Ectodermal cell (in vitro differentiated cells): ENCODE results near the gene YDJC.

Experiments used
- H3K27ac ChIP-seq: 2 replicates; pipeline ENCODE4 v1.7.0; 2013; ENCODE audit warnings: mild to moderate bottlenecking, low read depth, low read length; ENCODE audit not compliant: insufficient read depth, poor library complexity, severe bottlenecking
- H3K27me3 ChIP-seq: 2 replicates; pipeline ENCODE4 v1.7.0; 2013; ENCODE audit warnings: mild to moderate bottlenecking, low read length; ENCODE audit not compliant: insufficient read depth, control insufficient read depth, poor library complexity, severe bottlenecking
- H3K36me3 ChIP-seq: one replicate; pipeline ENCODE4 v1.7.0; 2013; ENCODE audit warnings: low read length; ENCODE audit not compliant: control insufficient read depth, insufficient read depth
- H3K4me1 ChIP-seq: one replicate; pipeline ENCODE4 v1.7.0; 2013; ENCODE audit warnings: low read length; ENCODE audit not compliant: control insufficient read depth, insufficient read depth
- H3K4me3 ChIP-seq: 2 replicates; pipeline ENCODE4 v1.7.0; 2013; ENCODE audit warnings: low read depth, low read length, control low read depth; ENCODE audit not compliant: insufficient read depth
- H3K9me3 ChIP-seq: 2 replicates; pipeline ENCODE4 v1.7.0; 2013; ENCODE audit warnings: mild to moderate bottlenecking, low read length, moderate library complexity; ENCODE audit not compliant: control insufficient read depth
- WGBS, 2 experiments: methylation state at CpG; one replicate each; pipeline ENCODE4 v1.1.7; 2013; ENCODE audit warnings: missing lambda C conversion rate in 2 of 2; 5-methylcytosine and 5-hydroxymethylcytosine counted together

YDJC gene

GRCh38 chr22:21665047-21665851, 35.4 kb upstream of the YDJC start:
- no peaks in the 10 kb centered on the region for H3K36me3 ChIP-seq
- no peaks in the 10 kb centered on the region for H3K27me3 ChIP-seq
- H3K27ac ChIP-seq: no peak overlapping the region
- H3K4me1 ChIP-seq: no peaks in the 10 kb centered on the region
- WGBS, 2 experiments: 78 to 79% methylated on average over 26 of the region's 26 CpGs
- no peaks in the 10 kb centered on the region for H3K9me3 ChIP-seq
- H3K4me3 ChIP-seq: peak overlapping the region; percentile 89

- Histone ChIP-seq H3K4me1 (no peaks in the 10 kb centered on the region), H3K27ac (no peak overlapping the region), H3K4me3 (no peak overlapping the region), H3K9me3 (no peaks in the 10 kb centered on the region), H3K27me3 (no peaks in the 10 kb centered on the region), H3K36me3 (no peaks in the 10 kb centered on the region)
- 87 to 90% methylated on average over 2 of the region's 2 CpGs for WGBS, 2 experiments
Measured at GRCh38 chr22:21663738-21664137, 33.9 kb upstream of the YDJC start.

- Histone ChIP-seq H3K27ac (no peak overlapping the region), H3K27me3 (no peaks in the 10 kb centered on the region), H3K4me3 (no peak overlapping the region), H3K4me1 (peaks cover 6% of the 10 kb centered on the region), H3K36me3 (no peaks in the 10 kb centered on the region), H3K9me3 (no peaks in the 10 kb centered on the region)
- 91 to 94% methylated on average over 5 of the region's 5 CpGs for WGBS, 2 experiments
Measured at GRCh38 chr22:21661991-21662390, 32.2 kb upstream of the YDJC start.

- H3K4me3 ChIP-seq: no peak overlapping the region
- no peak overlapping the region for H3K27ac ChIP-seq
- H3K36me3 ChIP-seq: no peaks in the 10 kb centered on the region
- peaks cover 6% of the 10 kb centered on the region for H3K4me1 ChIP-seq
- H3K9me3 ChIP-seq: no peaks in the 10 kb centered on the region
- H3K27me3 ChIP-seq: no peaks in the 10 kb centered on the region
- WGBS, 2 experiments: 82 to 83% methylated on average over 7 of the region's 7 CpGs
Measured at GRCh38 chr22:21660904-21661303, 31.1 kb upstream of the YDJC start.

GRCh38 chr22:21659864-21660525, 30.2 kb upstream of the YDJC start:
- Histone ChIP-seq H3K27ac (no peak overlapping the region), H3K4me1 (peaks cover 6% of the 10 kb centered on the region), H3K36me3 (peaks cover 1% of the 10 kb centered on the region), H3K27me3 (no peaks in the 10 kb centered on the region), H3K4me3 (no peak overlapping the region), H3K9me3 (no peaks in the 10 kb centered on the region)
- 91 to 92% methylated on average over 7 of the region's 7 CpGs for WGBS, 2 experiments

GRCh38 chr22:21657360-21658032, 27.7 kb upstream of the YDJC start:
- H3K27ac ChIP-seq: peak overlapping the region; percentile 84

GRCh38 chr22:21657020-21657359, 27.2 kb upstream of the YDJC start:
- H3K9me3 ChIP-seq: no peaks in the 10 kb centered on the region
- peaks cover 16% of the 10 kb centered on the region for H3K36me3 ChIP-seq
- H3K27me3 ChIP-seq: no peaks in the 10 kb centered on the region
- peaks cover 11% of the 10 kb centered on the region for H3K4me1 ChIP-seq
- 29 to 34% methylated on average over 17 of the region's 17 CpGs for WGBS, 2 experiments
- peak overlapping the region; percentile 51 for H3K4me3 ChIP-seq
- peak overlapping the region; percentile 56 for H3K27ac ChIP-seq

More at GRCh38 chr22:21657360-21658032, 27.7 kb upstream of the YDJC start:
- no peaks in the 10 kb centered on the region for H3K27me3 ChIP-seq
- WGBS, 2 experiments: 1% methylated on average over 79 of the region's 79 CpGs
- peak overlapping the region; percentile 51 for H3K4me3 ChIP-seq
- no peaks in the 10 kb centered on the region for H3K9me3 ChIP-seq
- peaks cover 16% of the 10 kb centered on the region for H3K36me3 ChIP-seq
- peaks cover 11% of the 10 kb centered on the region for H3K4me1 ChIP-seq

GRCh38 chr22:21652547-21653545, 23.0 kb upstream of the YDJC start:
- Histone ChIP-seq H3K4me1 (peaks cover 13% of the 10 kb centered on the region), H3K9me3 (no peaks in the 10 kb centered on the region), H3K27ac (peak overlapping the region; percentile 74), H3K4me3 (peak overlapping the region; percentile 92), H3K36me3 (peaks cover 16% of the 10 kb centered on the region), H3K27me3 (no peaks in the 10 kb centered on the region)
- WGBS, 2 experiments: 1% methylated on average over 40 of the region's 40 CpGs

GRCh38 chr22:21652010-21652546, 22.3 kb upstream of the YDJC start:
- Histone ChIP-seq H3K9me3 (no peaks in the 10 kb centered on the region), H3K4me1 (peaks cover 14% of the 10 kb centered on the region), H3K27me3 (no peaks in the 10 kb centered on the region), H3K27ac (peak overlapping the region; percentile 90), H3K4me3 (peak overlapping the region; percentile 92), H3K36me3 (peaks cover 16% of the 10 kb centered on the region)
- 0% methylated on average over 44 of the region's 44 CpGs for WGBS, 2 experiments
